Mesothelial cell of epicardium (in vitro differentiated cells): ENCODE measurements around the gene MLXIP. TPM values are rescaled to one million over a fixed set of nuclear protein-coding genes. Genes with fewer than 3 reads are reported as not detected.
A peak's percentile ranks its signal among the peaks of the same experiment; 100 is the strongest.
"Not testable (repeated sequence)": the region's sequence is repeated elsewhere in the genome, so short reads cannot be mapped to it uniquely, and the experiment has no call there.

Experiments used
- DNase-seq, 2 experiments: peaks; one replicate each; pipeline ENCODE4 v3.0.0; 2021; ENCODE audit warnings: low spot score in 2 of 2; ENCODE audit not compliant: unreplicated experiment in 2 of 2
- H3K27ac Mint-ChIP-seq: 2 replicates; pipeline ENCODE4 v1.8.0; 2021; ENCODE audit warnings: mixed read lengths
- H3K27me3 Mint-ChIP-seq: 2 replicates; pipeline ENCODE4 v1.8.0; 2021; ENCODE audit warnings: low read depth, mixed read lengths
- H3K36me3 Mint-ChIP-seq: 2 replicates; pipeline ENCODE4 v1.8.0; 2021; ENCODE audit warnings: mixed read lengths
- H3K4me1 Mint-ChIP-seq: 2 replicates; pipeline ENCODE4 v1.8.0; 2021; ENCODE audit warnings: mixed read lengths
- H3K4me3 Mint-ChIP-seq: 2 replicates; pipeline ENCODE4 v1.8.0; 2021; ENCODE audit warnings: mild to moderate bottlenecking, moderate library complexity, mixed read lengths
- H3K9me3 Mint-ChIP-seq: 2 replicates; pipeline ENCODE4 v1.8.0; 2021; ENCODE audit warnings: mixed read lengths
- total RNA-seq: library from RNA; stranded (reverse); gene quantifications from 3 replicates; pipeline ENCODE4 v1.2.1, GENCODE V29; 2021
- TF ChIP-seq, protein P1 (sequence below): fragments of 200-600 bp; sonication (generic); IDR thresholded peaks from one replicate; pipeline ENCODE4 v1.5.0; 2021; ENCODE audit warnings: antibody characterized with exemption; ENCODE audit not compliant: unreplicated experiment

The MLXIP gene
- total RNA-seq, 1 donor from 2014 or later: 65.3 TPM

DNA sequence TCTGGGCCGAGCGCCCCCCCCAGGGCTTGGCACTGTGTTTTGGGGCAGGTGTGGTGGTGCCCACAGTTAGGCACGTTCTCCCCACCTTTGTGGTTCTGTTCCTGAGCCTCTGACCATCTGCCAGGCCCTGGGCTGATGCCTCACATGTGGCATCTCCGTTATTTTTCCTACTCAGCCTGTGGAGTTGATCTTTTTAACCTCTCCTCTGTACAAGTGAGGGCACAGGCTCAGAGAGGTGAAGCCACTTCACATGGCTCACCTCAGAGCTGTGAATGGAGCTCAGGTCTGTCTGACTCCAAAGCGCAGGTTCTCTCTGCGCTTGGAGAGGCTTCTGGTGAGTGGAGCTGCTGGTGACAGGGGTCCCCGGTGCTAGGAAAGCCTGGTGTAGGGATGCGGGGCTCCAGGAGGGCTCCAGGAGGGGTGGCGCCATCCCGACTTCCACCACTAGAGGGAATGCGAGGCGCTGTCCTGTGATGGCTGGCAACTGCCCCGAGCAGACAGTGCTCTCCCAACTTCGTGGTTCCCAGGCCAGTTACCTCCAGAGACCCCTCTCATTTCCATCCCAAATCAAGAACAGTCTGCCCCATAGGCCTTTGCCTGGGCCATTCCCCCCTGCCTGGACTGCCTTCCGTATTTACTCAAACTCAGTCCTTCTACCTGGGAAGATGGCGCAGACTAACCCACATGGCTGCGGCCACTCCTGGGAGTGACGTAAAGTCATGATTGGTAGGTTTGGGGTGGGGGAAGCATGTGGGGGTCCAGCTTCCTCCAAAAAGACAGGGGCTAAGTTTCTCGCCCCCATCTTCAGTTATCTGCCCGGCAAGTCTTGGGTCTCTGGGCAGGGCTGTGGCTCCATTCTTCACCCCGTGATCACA, 47.0 kb upstream of the MLXIP start:
- TF ChIP-seq, protein P1, sequence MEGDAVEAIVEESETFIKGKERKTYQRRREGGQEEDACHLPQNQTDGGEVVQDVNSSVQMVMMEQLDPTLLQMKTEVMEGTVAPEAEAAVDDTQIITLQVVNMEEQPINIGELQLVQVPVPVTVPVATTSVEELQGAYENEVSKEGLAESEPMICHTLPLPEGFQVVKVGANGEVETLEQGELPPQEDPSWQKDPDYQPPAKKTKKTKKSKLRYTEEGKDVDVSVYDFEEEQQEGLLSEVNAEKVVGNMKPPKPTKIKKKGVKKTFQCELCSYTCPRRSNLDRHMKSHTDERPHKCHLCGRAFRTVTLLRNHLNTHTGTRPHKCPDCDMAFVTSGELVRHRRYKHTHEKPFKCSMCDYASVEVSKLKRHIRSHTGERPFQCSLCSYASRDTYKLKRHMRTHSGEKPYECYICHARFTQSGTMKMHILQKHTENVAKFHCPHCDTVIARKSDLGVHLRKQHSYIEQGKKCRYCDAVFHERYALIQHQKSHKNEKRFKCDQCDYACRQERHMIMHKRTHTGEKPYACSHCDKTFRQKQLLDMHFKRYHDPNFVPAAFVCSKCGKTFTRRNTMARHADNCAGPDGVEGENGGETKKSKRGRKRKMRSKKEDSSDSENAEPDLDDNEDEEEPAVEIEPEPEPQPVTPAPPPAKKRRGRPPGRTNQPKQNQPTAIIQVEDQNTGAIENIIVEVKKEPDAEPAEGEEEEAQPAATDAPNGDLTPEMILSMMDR: peak; percentile 80
- DNase-seq: peak in 1 of 2 experiments; percentile 66
- Mint-ChIP-seq H3K4me3 (no peak overlapping the region), H3K4me1 (no peaks in the 10 kb centered on the region), H3K36me3 (peaks cover 12% of the 10 kb centered on the region), H3K27ac (no peak overlapping the region), H3K9me3 (no peaks in the 10 kb centered on the region), H3K27me3 (no peaks in the 10 kb centered on the region)

DNA sequence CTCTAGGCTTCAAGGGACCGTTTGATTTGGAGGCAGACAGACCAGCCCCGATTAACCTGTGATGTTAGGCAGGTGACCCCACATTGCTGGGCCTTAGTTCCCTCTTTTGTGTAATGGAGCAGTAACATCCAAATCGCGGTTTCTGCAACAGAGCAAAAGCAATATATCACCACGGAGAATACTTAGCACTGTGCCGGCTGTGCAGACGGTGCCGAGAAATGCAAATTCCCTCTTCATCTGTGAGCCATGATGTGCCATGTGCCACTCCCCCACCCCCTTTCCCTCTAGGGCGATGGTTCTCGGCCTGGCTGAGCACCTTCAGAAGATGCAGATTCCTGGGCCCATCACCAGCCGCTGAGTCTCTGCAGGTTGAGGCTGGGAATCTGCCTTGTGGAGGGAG, 46.0 kb upstream of the MLXIP start:
- Mint-ChIP-seq H3K27me3 (no peaks in the 10 kb centered on the region), H3K4me1 (no peaks in the 10 kb centered on the region), H3K36me3 (peaks cover 16% of the 10 kb centered on the region), H3K4me3 (no peak overlapping the region), H3K27ac (no peak overlapping the region), H3K9me3 (no peaks in the 10 kb centered on the region)
- no peak for DNase-seq
- TF ChIP-seq, protein P1: no peak

DNA sequence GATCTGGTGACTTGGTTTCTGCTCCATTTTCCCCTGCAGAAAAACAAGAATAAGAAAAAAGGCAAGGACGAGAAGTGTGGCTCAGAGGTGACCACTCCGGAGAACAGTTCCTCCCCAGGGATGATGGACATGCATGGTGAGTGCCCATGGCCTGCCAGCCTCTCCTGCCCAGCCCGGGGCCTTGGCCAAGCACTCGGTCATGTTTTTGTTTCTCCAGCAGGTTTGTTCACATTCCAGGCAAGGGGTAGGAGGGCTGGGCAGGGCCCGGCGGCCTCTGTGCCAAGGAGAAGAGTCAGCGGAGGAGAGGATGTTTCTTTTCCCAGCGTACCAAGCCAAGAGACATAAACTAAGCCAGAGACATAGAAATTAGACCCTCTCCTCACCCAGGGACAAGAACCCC, 43.3 kb upstream of the MLXIP start:
- Mint-ChIP-seq H3K27ac (peak overlapping the region; percentile 6), H3K27me3 (no peaks in the 10 kb centered on the region), H3K4me1 (no peaks in the 10 kb centered on the region), H3K9me3 (no peaks in the 10 kb centered on the region), H3K4me3 (no peak overlapping the region), H3K36me3 (peaks cover 16% of the 10 kb centered on the region)
- DNase-seq: no peak
- TF ChIP-seq, protein P1: no peak

DNA sequence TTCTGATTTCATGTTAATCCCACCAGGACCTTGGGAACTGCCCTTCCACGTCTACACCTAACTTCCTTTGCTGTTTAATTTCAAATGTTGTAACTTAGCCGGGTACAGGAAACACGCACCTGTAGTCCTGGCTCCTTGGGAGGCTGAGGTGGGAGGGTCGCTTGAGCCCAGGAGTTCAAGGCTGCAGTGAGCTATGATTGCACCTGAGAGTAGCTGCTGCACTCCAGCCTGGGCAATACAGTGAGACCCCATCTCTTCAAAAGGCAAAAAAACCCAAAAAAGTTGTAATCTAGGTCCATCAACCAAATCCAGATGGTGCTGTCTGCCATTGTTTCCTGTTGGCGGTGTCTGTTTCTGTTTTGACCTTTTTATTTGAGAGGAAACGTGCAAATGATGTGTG, 42.4 kb upstream of the MLXIP start:
- Mint-ChIP-seq H3K36me3 (peaks cover 23% of the 10 kb centered on the region), H3K27me3 (no peaks in the 10 kb centered on the region), H3K4me1 (no peaks in the 10 kb centered on the region), H3K4me3 (no peak overlapping the region), H3K27ac (no peak overlapping the region), H3K9me3 (no peaks in the 10 kb centered on the region)
- no peak for DNase-seq
- TF ChIP-seq, protein P1: no peak

DNA sequence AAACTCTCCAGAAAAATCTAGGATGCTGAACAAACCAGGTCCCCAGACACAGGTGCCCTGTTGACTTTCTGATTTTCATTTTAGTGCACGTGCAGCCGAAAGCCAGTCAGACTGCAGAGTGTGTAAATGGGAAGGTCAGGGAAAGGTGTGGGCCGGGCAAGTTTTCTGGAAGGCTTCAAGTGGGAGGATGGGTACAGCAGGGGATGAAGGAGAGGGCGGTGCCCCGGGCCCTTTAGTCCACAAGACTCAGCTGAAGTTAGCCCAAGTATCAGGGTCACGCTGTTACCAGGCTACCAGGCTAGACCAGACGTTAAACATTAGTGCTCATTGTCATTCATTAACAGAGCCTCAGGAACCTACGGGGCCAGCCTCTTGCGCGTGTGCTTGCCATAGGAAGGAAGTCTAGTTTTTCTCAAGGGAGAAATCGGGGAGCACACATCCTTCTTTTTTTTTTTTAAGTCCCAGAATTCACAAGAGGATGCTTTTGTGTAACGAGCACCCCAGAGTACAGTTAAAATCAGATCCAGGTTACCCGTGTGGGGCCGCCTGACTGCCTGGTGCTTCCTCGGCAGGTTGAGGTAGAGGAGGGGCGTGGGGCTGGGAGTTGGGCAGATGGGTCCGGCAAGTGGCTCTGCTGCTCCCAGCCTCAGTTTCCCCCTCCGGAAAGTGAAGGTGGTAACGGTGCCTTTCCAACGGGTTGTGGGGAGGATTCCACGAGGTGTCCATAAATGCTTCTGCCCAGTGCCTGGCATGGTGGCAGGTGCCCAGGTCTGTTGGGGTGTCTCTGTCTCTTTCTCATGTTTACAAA, 37.8 kb upstream of the MLXIP start:
- no peaks in the 10 kb centered on the region for H3K9me3 Mint-ChIP-seq
- no peak overlapping the region for H3K4me3 Mint-ChIP-seq
- no peaks in the 10 kb centered on the region for H3K4me1 Mint-ChIP-seq
- peaks cover 30% of the 10 kb centered on the region for H3K36me3 Mint-ChIP-seq
- H3K27me3 Mint-ChIP-seq: no peaks in the 10 kb centered on the region
- H3K27ac Mint-ChIP-seq: no peak overlapping the region
- DNase-seq: no peak
- TF ChIP-seq, protein P1: no peak

DNA sequence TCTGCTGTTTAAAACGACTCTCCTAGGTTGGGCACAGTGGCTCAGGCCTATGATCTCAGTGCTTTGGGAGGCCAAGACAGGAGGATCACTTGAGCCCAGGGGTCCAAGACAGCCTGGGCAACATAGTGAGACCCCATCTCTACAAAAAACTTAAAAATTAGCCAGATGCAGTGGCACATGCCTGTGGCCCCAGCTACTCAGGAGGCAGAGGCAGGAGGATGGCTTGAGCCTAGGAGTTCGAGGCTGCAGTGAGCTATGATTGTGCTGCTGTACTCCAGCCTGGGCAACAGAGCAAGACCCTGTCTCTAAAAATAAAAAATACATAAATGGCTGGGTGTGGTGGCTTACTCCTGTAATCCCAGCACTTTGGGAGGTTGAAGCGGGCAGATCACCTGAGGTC, 37.1 kb upstream of the MLXIP start:
- H3K4me1 Mint-ChIP-seq, H3K4me3 Mint-ChIP-seq, DNase-seq, H3K27me3 Mint-ChIP-seq, H3K27ac Mint-ChIP-seq, H3K9me3 Mint-ChIP-seq: not testable (repeated sequence)
- H3K36me3 Mint-ChIP-seq: peaks cover 30% of the 10 kb centered on the region
